ENCODE measurements around the gene KLHL20.
"Not testable (repeated sequence)": the region's sequence is repeated elsewhere in the genome, so short reads cannot be mapped to it uniquely, and the experiment has no call there.

KLHL20 gene

GRCh38 chr1:173758110-173758509, 43.3 kb downstream of the KLHL20 start:
- DNase-seq, result no peak

- DNase-seq, result no peak
Measured at GRCh38 chr1:173758980-173759379, 44.2 kb downstream of the KLHL20 start.

- DNase-seq, result not testable (repeated sequence)
Measured at GRCh38 chr1:173764331-173764730, 49.5 kb downstream of the KLHL20 start.

- no peak for DNase-seq
Measured at GRCh38 chr1:173768206-173768605, 53.4 kb downstream of the KLHL20 start.

GRCh38 chr1:173768827-173769226, 54.0 kb downstream of the KLHL20 start:
- no peak for DNase-seq

GRCh38 chr1:173770330-173770729, 55.5 kb downstream of the KLHL20 start:
- DNase-seq, result not testable (repeated sequence)

- no peak for DNase-seq
Measured at GRCh38 chr1:173771560-173771959, 56.8 kb downstream of the KLHL20 start.

GRCh38 chr1:173775578-173776226, 60.9 kb downstream of the KLHL20 start:
- no peak for DNase-seq

- DNase-seq, result no peak
Measured at GRCh38 chr1:173779936-173780335, 65.2 kb downstream of the KLHL20 start.

- no peak for DNase-seq
Measured at GRCh38 chr1:173784997-173785396, 70.2 kb downstream of the KLHL20 start.

GRCh38 chr1:173789841-173790240, 75.1 kb downstream of the KLHL20 start:
- DNase-seq, result no peak

GRCh38 chr1:173798078-173798477, 83.3 kb downstream of the KLHL20 start:
- DNase-seq, result no peak

GRCh38 chr1:173799995-173800394, 85.2 kb downstream of the KLHL20 start:
- DNase-seq, result not testable (repeated sequence)

GRCh38 chr1:173802961-173803360, 88.2 kb downstream of the KLHL20 start:
- no peak for DNase-seq

GRCh38 chr1:173813654-173814053, 98.9 kb downstream of the KLHL20 start:
- not testable (repeated sequence) for DNase-seq

- DNase-seq, result no peak
Measured at GRCh38 chr1:173818459-173818858, 103.7 kb downstream of the KLHL20 start.

- no peak for DNase-seq
Measured at GRCh38 chr1:173821680-173822079, 106.9 kb downstream of the KLHL20 start.

GRCh38 chr1:173823781-173824314, 109.1 kb downstream of the KLHL20 start:
- no peak for DNase-seq

GRCh38 chr1:173824315-173825081, 109.7 kb downstream of the KLHL20 start, which contains the start of the genes CENPL and DARS2:
CENPL (minus strand) TSS chr1:173824883; CDS start chr1:173811299, 13,584 bp downstream.
DARS2 (plus strand) TSS chr1:173824673; CDS start chr1:173825230, 557 bp downstream.
- peak; percentile 98 for DNase-seq

GRCh38 chr1:173827611-173828010, 112.8 kb downstream of the KLHL20 start:
- no peak for DNase-seq

GRCh38 chr1:173832748-173833147, 118.0 kb downstream of the KLHL20 start:
- DNase-seq, result no peak
